NCI-H128 (cell line): ENCODE data around the gene MSI1.

Source experiments
- DNase-seq: peaks from one replicate; lab custom pipeline; 2025; ENCODE audit not compliant: unreplicated experiment; lab: John Stamatoyannopoulos, UW

The MSI1 gene

DNA sequence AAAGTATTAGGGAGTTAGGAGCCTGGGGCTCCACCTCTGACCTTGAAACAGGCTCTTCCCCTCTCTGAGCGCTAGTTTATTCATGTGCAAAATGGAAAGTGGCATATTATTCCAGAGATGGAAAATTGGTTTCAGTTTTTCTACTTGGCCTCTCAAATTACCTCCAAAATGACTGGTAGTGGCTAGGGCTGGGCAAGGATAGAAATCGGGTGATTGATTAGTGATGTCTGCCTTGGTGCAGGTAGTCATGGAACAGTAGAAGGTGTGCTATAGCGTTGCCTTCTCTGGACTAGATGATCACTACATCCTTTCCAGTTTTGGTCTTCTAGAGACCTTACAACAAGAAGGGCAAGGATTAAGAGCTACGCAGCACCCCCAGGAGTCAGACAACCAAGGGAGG, 8.6 kb upstream of the MSI1 start:
- no peak for DNase-seq

- no peak for DNase-seq
Measured at GRCh38 chr12:120376934-120377572, 8.1 kb upstream of the MSI1 start.

DNA sequence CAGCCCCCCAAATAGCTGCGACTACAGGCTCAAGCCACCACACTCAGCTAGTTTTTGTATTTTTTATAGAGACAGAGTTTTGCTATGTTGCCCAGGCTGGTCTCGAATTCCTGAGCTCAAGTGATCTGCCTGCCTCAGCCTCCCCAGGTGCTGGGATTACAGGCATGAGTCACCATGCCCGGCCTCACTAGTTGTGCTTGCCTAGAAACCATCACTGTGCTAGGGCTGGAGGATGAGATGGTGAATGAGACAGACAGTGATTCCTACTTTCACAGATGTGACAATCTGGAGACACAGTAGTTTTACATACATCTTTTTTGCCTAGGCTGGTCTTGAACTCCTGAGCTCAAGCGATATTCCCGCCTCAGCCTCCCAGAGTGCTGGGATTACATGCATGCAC, 7.5 kb upstream of the MSI1 start:
- DNase-seq: no peak

- no peak for DNase-seq
Measured at GRCh38 chr12:120376009-120376408, 7.0 kb upstream of the MSI1 start.

DNA sequence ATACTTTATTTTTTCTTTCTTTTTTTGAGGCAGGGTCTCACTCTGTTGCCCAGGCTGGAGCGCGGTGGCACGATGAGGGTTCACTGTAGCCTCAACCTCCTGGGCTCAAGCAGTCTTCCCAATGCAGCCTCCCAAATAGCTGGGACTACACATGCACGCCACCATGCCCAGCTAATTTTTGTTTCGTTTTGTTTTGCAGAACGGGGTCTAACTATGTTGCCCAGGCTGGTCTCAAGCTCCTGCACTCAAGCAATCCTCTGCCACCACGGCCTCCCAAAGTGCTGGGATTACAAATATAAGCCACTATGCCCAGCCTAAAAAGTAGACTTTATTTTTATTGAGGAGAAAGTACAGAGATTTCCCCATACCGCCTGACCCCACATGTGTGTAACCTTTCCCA, 4.7 kb upstream of the MSI1 start:
- no peak for DNase-seq

- DNase-seq: no peak
Measured at GRCh38 chr12:120370343-120371243, 1.6 kb upstream of the MSI1 start.

DNA sequence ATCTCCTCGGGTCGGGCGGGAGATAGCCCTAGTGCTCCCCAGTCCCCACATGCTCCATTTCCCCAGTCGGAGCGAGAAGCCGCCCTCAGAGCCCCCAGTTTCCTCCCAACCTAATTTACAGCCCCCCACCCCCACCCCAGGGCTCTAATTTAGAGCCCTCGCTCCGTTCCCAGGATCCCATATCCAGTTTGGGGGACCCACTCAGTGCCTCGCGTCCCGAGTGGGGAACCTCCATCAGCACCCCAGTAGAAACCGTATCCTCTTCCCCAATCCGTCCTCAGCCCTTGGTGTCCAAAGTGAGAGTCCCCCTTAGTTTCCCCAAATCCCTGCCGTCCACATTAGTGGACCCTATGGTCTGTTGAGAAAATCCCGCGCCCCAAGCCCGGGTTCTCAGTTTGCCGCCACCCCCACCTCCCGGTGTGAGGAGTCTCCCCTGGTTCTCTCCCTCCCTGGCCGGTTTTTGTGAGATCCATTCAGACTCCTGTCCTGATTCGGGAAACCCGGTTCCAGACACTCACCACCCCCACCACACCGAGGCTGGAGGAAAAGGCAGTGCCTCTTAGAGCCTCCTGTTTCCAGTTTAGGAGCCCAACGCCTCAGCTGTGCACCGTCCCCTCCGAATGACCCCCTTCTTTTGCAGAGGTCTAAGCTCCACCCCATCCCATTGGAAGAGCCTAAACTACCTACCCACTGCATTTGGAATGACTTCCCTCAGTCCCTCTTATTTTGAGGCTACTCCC, 809 bp upstream of the MSI1 start:
- DNase-seq: no peak

GRCh38 chr12:120367924-120368788, 808 bp downstream of the MSI1 start:
- no peak for DNase-seq

DNA sequence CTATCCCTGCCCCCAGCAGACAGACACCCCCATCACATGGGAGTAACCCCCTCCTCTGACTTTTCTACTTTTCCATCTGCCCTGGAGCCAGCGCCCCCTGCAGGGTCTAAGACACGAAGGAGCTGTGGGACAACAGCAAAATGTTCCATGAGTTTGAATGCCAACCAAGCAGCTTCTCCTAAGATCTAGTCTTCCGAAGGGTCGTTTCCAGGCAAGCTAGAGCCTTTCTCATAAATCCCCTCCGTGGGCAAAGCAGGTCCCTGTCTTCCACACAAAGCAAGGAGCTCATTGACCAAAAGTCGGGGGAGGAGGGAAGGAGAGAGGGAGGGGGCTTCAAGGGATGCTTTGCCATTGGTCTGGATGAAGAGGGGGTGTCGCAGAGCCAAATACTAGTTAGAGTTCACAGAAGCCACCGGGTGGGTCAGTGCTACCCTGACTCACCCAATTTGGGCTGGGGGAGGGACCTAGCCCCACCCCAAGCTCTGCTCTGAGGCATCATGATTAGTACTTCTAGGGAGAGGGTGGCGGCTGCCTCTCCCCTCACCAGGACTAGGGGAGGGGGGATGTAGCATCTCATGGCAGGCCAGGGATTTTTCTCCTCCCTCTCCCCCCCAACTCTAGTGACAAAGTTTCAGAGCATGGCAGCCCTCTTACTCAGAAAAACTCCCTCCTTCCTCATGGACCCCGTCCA, 1.6 kb downstream of the MSI1 start:
- no peak for DNase-seq

DNA sequence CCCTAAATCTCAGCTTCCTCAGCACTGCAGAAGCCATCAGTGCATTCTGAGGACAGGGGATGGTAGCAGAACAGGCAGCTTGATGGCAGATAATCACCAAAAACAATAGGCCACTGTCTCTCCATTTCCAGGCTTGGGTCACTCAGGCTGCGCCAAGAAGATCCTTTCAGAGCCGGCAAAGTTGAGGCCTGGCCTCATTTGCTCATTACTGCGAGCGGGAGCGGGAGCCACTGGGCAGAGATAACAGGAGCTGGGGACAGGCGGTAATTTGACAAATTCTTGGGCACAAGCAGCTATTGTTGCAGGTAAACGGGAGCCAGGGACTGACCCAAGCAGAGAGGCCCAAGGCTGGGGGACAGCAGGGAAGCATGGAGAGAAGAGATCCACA, 2.1 kb downstream of the MSI1 start:
- no peak for DNase-seq

DNA sequence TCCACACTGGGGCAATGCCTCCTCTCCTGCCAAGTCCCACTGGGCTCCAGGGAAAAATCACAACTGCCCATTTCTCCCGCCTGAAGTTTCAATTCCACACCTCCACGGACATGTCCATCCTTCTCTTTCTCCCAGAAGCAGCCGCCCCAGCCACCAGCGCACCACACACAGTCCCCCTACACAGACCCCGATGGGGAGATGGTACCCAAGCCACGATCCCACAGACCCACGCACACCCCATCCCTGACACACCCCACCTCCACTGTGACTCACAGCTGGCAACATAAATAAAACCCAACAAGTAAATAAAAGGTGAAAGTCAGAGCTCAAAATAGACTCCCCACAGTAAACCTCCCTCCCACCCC, 2.6 kb downstream of the MSI1 start:
- DNase-seq: no peak

DNA sequence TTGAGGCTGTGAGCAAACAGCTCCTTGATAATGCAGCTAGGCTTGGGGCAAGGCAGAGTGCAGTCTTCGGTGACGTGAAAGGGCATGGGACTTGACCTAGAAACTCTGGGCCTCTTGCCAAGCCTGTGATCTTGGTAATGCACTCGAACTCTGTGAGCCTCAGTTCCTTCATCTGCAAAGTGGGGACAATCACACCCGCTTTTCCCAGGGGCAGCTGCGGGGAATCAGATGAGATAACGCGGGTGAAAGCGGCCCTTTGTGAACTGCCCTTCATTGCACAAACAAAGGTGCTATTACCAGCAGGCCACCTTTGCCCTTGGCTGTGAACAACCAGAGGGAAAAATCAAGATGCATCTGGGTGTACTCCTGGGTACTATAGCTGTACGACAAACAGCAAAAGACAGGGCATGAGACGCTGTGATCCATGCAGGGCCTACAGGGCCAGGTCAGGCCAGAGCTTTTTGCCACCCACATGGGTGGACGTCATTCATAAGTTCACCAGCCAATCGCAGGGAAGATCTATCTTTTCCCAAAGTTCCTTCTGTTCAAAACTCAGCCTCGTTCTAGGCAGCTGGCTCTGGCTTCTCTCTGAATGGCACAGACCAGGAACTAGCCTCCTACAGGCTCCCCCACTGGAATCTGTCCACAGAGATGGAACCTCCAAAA, 3.2 kb downstream of the MSI1 start:
- DNase-seq: no peak

GRCh38 chr12:120364487-120364886, 4.5 kb downstream of the MSI1 start:
- no peak for DNase-seq

DNA sequence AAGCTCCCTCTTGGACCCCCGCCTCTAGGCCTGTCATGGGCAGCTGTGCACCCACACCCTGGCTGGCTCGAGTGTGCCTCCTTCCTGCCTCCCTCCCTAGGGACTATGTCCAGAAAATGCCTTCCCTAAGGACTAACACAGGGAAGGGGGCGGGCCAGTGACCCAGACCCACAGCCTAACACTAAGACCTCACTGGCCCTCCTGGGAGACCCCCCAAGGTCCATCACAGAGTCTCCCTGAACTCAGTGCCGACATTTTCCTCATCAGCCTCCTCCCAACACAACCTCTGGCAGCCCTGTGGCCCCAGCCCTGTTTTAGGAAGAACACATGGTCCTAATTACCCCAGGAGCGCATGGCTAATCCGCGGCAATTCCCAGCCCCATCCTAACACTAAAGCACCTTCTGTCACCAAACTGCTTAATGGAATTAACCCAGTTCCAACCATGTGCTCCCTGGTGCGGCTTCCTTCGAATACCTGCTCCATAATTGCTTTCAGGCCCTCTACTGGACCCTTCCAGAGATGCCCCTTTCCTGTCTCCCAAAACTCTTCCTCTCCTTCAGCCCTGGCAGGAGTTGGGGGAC, 5.6 kb downstream of the MSI1 start:
- no peak for DNase-seq

DNA sequence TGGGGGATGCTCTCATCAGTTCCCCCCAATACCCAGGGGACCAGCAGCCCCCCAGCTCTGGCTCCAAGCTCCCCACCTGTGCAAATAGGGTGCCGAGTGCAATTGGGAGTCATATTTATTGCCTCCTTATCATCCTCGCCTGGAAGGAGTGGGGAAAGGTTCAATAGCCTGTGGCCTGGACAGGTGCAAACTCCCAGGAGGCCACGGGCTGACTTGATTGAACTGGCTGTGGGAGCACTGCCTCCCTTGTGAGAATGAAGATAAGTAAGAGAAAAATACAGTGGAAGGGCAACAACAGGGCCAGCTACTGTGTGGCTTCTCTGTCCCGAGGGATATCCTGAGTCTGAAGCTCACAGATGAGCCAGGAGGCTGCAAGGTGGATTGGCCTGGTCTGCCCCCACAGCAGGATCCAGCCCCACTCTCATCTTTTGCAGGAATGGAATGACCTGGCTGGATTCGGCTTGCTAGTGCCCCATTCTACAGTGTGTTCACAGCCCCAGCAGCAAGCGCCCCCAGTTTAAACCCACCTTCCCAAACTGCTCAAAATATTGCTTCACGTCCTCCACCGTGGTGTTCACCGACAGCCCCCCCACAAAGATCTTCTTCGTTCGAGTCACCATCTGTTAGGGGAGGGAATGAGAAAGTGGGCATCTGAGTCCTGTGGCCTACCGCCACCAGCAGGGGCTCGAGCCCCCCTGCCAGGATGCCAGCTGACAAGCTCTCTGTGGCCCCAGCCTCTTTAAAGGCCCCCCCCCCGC, 6.3 kb downstream of the MSI1 start:
- no peak for DNase-seq

- DNase-seq: peak; percentile 91
Measured at GRCh38 chr12:120361506-120362208, 7.3 kb downstream of the MSI1 start.

DNA sequence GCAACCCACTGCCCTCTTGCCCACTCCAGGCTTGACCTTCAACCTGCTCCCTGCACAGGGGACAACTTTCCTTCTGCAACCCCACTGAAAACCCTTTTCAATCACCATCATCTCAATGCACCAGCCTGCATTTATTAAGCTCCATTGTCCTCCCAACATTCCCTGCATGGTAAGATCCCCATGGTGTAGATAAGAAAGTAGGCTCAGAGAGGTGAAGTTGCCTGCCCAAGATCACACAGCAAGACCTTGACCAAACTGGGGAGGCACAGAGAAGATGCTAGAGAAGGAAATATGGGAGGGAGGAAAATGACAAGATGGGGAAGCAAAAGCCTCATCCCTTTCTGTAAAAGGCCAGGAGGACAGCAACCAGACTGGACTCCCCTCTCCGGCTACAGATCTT, 9.8 kb downstream of the MSI1 start:
- DNase-seq: no peak

- no peak for DNase-seq
Measured at GRCh38 chr12:120358412-120359100, 10.4 kb downstream of the MSI1 start.
